ENCODE results near the gene WAC. TPM values are rescaled to one million over a fixed set of nuclear protein-coding genes. Genes with fewer than 3 reads are reported as not detected.
"Not testable (repeated sequence)": the region's sequence is repeated elsewhere in the genome, so short reads cannot be mapped to it uniquely, and the experiment has no call there.

The WAC gene
- total and polyA plus RNA-seq, 9 donors: 60.5 to 164 (median 113) TPM

GRCh38 chr10:28640551-28640950 lies 107.6 kb downstream of the WAC start:
- no peak for TF ChIP-seq POLR2A (IDR thresholded peaks at IDR 0.05)
- no peak for TF ChIP-seq CTCF (IDR thresholded peaks at IDR 0.05)
- TF ChIP-seq EP300 (IDR thresholded peaks at IDR 0.05): no peak
- Histone ChIP-seq H3K36me3 (no peaks in the 10 kb centered on the region), H3K4me3 (no peak overlapping the region), H3K27me3 (no peaks in the 10 kb centered on the region), H3K27ac (no peak overlapping the region), H3K4me1 (ENCODE audit: insufficient read depth) (no peaks in the 10 kb centered on the region), H3K9me3 (no peaks in the 10 kb centered on the region)
- no peak for DNase-seq
- 61 to 79% (median 68%) methylated on average over 2 of the region's 2 CpGs for WGBS, 3 donors
- intact Hi-C loops (cut with DNase I): no loop called here

GRCh38 chr10:28644647-28645046 lies 111.7 kb downstream of the WAC start:
- 66 to 74% (median 68%) methylated on average over 5 of the region's 5 CpGs for WGBS, 3 donors
- Histone ChIP-seq H3K27ac (no peak overlapping the region), H3K4me1 (ENCODE audit: insufficient read depth) (no peaks in the 10 kb centered on the region), H3K36me3 (no peaks in the 10 kb centered on the region), H3K9me3 (no peaks in the 10 kb centered on the region), H3K4me3 (no peak overlapping the region), H3K27me3 (no peaks in the 10 kb centered on the region)
- DNase-seq: peak in 1 of 5 donors; percentile 6
- intact Hi-C loops (cut with DNase I): no loop called here
- TF ChIP-seq CTCF (IDR thresholded peaks at IDR 0.05) (no peak), EP300 (IDR thresholded peaks at IDR 0.05) (no peak), POLR2A (IDR thresholded peaks at IDR 0.05) (no peak)

- Histone ChIP-seq H3K27me3 (no peaks in the 10 kb centered on the region), H3K36me3 (no peaks in the 10 kb centered on the region), H3K4me1 (ENCODE audit: insufficient read depth) (no peaks in the 10 kb centered on the region), H3K9me3 (no peaks in the 10 kb centered on the region), H3K27ac (no peak overlapping the region), H3K4me3 (no peak overlapping the region)
- 69 to 95% (median 94%) methylated on average over 2 of the region's 2 CpGs for WGBS, 3 donors
- no peak for TF ChIP-seq CTCF (IDR thresholded peaks at IDR 0.05)
- no peak for TF ChIP-seq EP300 (IDR thresholded peaks at IDR 0.05)
- TF ChIP-seq POLR2A (IDR thresholded peaks at IDR 0.05): no peak
- DNase-seq: no peak
- intact Hi-C loops (cut with DNase I): no loop called here
These were observed 119.2 kb downstream of the WAC start for GRCh38 chr10:28652106-28652505.

GRCh38 chr10:28652703-28653102 lies 119.8 kb downstream of the WAC start:
- Histone ChIP-seq H3K4me1 (ENCODE audit: insufficient read depth) (no peaks in the 10 kb centered on the region), H3K9me3 (no peaks in the 10 kb centered on the region), H3K27ac (no peak overlapping the region), H3K36me3 (no peaks in the 10 kb centered on the region), H3K4me3 (no peak overlapping the region), H3K27me3 (no peaks in the 10 kb centered on the region)
- intact Hi-C loops (cut with DNase I): no loop called here
- 93 to 96% (median 94%) methylated on average over 5 of the region's 5 CpGs for WGBS, 3 donors
- no peak for DNase-seq
- TF ChIP-seq EP300 (IDR thresholded peaks at IDR 0.05): no peak
- TF ChIP-seq POLR2A (IDR thresholded peaks at IDR 0.05): no peak
- TF ChIP-seq CTCF (IDR thresholded peaks at IDR 0.05): no peak

- H3K27me3 ChIP-seq; DNase-seq; H3K4me3 ChIP-seq; H3K36me3 ChIP-seq; H3K27ac ChIP-seq; intact Hi-C loops (cut with DNase I); H3K9me3 ChIP-seq; H3K4me1 ChIP-seq (ENCODE audit: insufficient read depth): not testable (repeated sequence)
- 33 to 61% (median 35%) methylated on average over 7 of the region's 7 CpGs for WGBS, 3 donors
These were observed 125.9 kb downstream of the WAC start for GRCh38 chr10:28658824-28659223.
